GM23338 (cell line): ENCODE results near the gene CLSTN2. TPM values are rescaled to one million over a fixed set of nuclear protein-coding genes. Genes with fewer than 3 reads are reported as not detected.

Experiments used
- ATAC-seq: fragments of 200-7000 bp; cut with Tn5 transposase; 3 replicates; pipeline ENCODE4 v1.9.1; 2020
- DNase-seq: peaks from one replicate; pipeline ENCODE4 v3.0.0-alpha.2; 2015; ENCODE audit warnings: low spot score
- H2AFZ ChIP-seq: fragments of 200-600 bp; sonication (generic); 2 replicates; pipeline ENCODE4 v1.8.0; 2016; ENCODE audit warnings: antibody characterized with exemption, mild to moderate bottlenecking, moderate library complexity
- H3F3A ChIP-seq: fragments of 200-600 bp; sonication (generic); replicated peaks from 2 replicates; pipeline ENCODE4 v1.8.0; 2017; ENCODE audit warnings: antibody characterized with exemption, mixed run types, low read depth
- H3K27ac ChIP-seq: fragments of 200-600 bp; sonication (generic); 2 replicates; pipeline ENCODE4 v1.6.1; 2016; ENCODE audit warnings: low read depth
- H3K27me3 ChIP-seq: fragments of 200-600 bp; sonication (generic); 2 replicates; pipeline ENCODE4 v1.8.0; 2016; ENCODE audit warnings: mild to moderate bottlenecking, mixed run types, moderate library complexity; ENCODE audit not compliant: insufficient read depth
- H3K36me3 ChIP-seq: fragments of 200-600 bp; sonication (generic); 2 replicates; pipeline ENCODE4 v1.8.0; 2016; ENCODE audit warnings: mild to moderate bottlenecking; ENCODE audit not compliant: insufficient read depth
- H3K4me1 ChIP-seq: fragments of 200-600 bp; sonication (generic); 2 replicates; pipeline ENCODE4 v1.8.0; 2016; ENCODE audit warnings: mild to moderate bottlenecking, moderate library complexity; ENCODE audit not compliant: insufficient read depth
- H3K4me2 ChIP-seq: fragments of 200-600 bp; sonication (generic); 2 replicates; pipeline ENCODE4 v1.7.1; 2017; ENCODE audit warnings: mixed run types
- H3K4me3 ChIP-seq: fragments of 200-600 bp; sonication (generic); 2 replicates; pipeline ENCODE4 v1.6.1; 2016; ENCODE audit warnings: mixed run types
- H3K79me2 ChIP-seq: fragments of 200-600 bp; sonication (generic); replicated peaks from 2 replicates; pipeline ENCODE4 v1.8.0; 2017; ENCODE audit warnings: mild to moderate bottlenecking; ENCODE audit not compliant: insufficient read depth
- H3K9me2 ChIP-seq: fragments of 200-600 bp; sonication (generic); 2 replicates; pipeline ENCODE4 v1.8.0; 2017; ENCODE audit not compliant: insufficient read depth
- H4K20me1 ChIP-seq: fragments of 200-600 bp; sonication (generic); replicated peaks from 2 replicates; pipeline ENCODE4 v1.8.0; 2017; ENCODE audit warnings: mild to moderate bottlenecking; ENCODE audit not compliant: insufficient read depth
- H3K27ac Mint-ChIP-seq: 2 replicates; pipeline ENCODE4 v1.8.0; 2020; ENCODE audit warnings: inconsistent platforms, mild to moderate bottlenecking, moderate library complexity, mixed read lengths
- H3K27me3 Mint-ChIP-seq: 3 replicates; pipeline ENCODE4 v1.8.0; 2022; ENCODE audit warnings: low read depth, mild to moderate bottlenecking, moderate library complexity, mixed read lengths, inconsistent platforms; ENCODE audit not compliant: insufficient read depth, poor library complexity
- H3K36me3 Mint-ChIP-seq: 3 replicates; pipeline ENCODE4 v1.8.0; 2021; ENCODE audit warnings: low read depth, mild to moderate bottlenecking, inconsistent platforms, moderate library complexity, mixed read lengths
- H3K4me1 Mint-ChIP-seq: 3 replicates; pipeline ENCODE4 v1.8.0; 2020; ENCODE audit warnings: mild to moderate bottlenecking, inconsistent platforms, mixed read lengths
- H3K4me3 Mint-ChIP-seq: 3 replicates; pipeline ENCODE4 v1.8.0; 2021; ENCODE audit warnings: moderate library complexity, mild to moderate bottlenecking, inconsistent platforms, mixed read lengths
- H3K9me3 Mint-ChIP-seq: 3 replicates; pipeline ENCODE4 v1.8.0; 2020; ENCODE audit warnings: moderate library complexity, mild to moderate bottlenecking, inconsistent platforms, mixed read lengths
- NANOG ChIP-seq: IDR thresholded peaks from 2 replicates; pipeline ENCODE4 v1.6.1; 2016; ENCODE audit warnings: antibody characterized with exemption, borderline replicate concordance
- ZNF331 ChIP-seq: fragments of 250-450 bp; sonication (Bioruptor Pico); IDR thresholded peaks from 2 replicates; pipeline ENCODE4 v1.5.0; 2020; ENCODE audit warnings: low read depth, mild to moderate bottlenecking, moderate library complexity
- polyA plus RNA-seq: library from polyadenylated mRNA; unstranded; fragments of >200 nt; fragmentation: Nextera tagmentation; extraction: Ambion mirVana; gene quantifications from 2 replicates; pipeline ENCODE4 v1.2.1, GENCODE V29; 2016
- total RNA-seq: library from RNA; depleted of rRNA; stranded (reverse); fragments of >200 nt; shearing (Covaris generic); gene quantifications from 2 replicates; pipeline ENCODE4 v1.2.3, GENCODE V29; 2014
- TF ChIP-seq, protein P1 (sequence below): fragments of 250-450 bp; sonication (Bioruptor Pico); IDR thresholded peaks from 2 replicates; pipeline ENCODE4 v1.5.0; 2020; ENCODE audit warnings: mild to moderate bottlenecking, moderate library complexity

CLSTN2 gene
- total and polyA plus RNA-seq, 2 experiments from 2014 or later, result 0.11 to 0.83 TPM

GRCh38 chr3:140448001-140448400 lies 513.0 kb downstream of the CLSTN2 start:
- Mint-ChIP-seq H3K27ac (no peak overlapping the region), H3K9me3 (no peaks in the 10 kb centered on the region), H3K4me1 (no peaks in the 10 kb centered on the region), H3K36me3 (no peaks in the 10 kb centered on the region), H3K27me3 (no peaks in the 10 kb centered on the region), H3K4me3 (no peak overlapping the region)
- Histone ChIP-seq H3K4me3 (no peak overlapping the region), H3K27me3 (no peaks in the 10 kb centered on the region), H3K27ac (no peak overlapping the region), H3K4me2 (no peak overlapping the region), H3K36me3 (no peaks in the 10 kb centered on the region), H3K9me2 (peaks cover 5% of the 10 kb centered on the region; the same call in 1 of the 2 replicates), H3K4me1 (no peaks in the 10 kb centered on the region), H3K79me2 (no peaks in the 10 kb centered on the region), H3F3A (no peaks in the 10 kb centered on the region), H4K20me1 (no peaks in the 10 kb centered on the region), H2AFZ (no peak overlapping the region)
- TF ChIP-seq NANOG (no peak), ZNF331 (CRISPR knock-in tag) (no peak)
- TF ChIP-seq, protein P1, sequence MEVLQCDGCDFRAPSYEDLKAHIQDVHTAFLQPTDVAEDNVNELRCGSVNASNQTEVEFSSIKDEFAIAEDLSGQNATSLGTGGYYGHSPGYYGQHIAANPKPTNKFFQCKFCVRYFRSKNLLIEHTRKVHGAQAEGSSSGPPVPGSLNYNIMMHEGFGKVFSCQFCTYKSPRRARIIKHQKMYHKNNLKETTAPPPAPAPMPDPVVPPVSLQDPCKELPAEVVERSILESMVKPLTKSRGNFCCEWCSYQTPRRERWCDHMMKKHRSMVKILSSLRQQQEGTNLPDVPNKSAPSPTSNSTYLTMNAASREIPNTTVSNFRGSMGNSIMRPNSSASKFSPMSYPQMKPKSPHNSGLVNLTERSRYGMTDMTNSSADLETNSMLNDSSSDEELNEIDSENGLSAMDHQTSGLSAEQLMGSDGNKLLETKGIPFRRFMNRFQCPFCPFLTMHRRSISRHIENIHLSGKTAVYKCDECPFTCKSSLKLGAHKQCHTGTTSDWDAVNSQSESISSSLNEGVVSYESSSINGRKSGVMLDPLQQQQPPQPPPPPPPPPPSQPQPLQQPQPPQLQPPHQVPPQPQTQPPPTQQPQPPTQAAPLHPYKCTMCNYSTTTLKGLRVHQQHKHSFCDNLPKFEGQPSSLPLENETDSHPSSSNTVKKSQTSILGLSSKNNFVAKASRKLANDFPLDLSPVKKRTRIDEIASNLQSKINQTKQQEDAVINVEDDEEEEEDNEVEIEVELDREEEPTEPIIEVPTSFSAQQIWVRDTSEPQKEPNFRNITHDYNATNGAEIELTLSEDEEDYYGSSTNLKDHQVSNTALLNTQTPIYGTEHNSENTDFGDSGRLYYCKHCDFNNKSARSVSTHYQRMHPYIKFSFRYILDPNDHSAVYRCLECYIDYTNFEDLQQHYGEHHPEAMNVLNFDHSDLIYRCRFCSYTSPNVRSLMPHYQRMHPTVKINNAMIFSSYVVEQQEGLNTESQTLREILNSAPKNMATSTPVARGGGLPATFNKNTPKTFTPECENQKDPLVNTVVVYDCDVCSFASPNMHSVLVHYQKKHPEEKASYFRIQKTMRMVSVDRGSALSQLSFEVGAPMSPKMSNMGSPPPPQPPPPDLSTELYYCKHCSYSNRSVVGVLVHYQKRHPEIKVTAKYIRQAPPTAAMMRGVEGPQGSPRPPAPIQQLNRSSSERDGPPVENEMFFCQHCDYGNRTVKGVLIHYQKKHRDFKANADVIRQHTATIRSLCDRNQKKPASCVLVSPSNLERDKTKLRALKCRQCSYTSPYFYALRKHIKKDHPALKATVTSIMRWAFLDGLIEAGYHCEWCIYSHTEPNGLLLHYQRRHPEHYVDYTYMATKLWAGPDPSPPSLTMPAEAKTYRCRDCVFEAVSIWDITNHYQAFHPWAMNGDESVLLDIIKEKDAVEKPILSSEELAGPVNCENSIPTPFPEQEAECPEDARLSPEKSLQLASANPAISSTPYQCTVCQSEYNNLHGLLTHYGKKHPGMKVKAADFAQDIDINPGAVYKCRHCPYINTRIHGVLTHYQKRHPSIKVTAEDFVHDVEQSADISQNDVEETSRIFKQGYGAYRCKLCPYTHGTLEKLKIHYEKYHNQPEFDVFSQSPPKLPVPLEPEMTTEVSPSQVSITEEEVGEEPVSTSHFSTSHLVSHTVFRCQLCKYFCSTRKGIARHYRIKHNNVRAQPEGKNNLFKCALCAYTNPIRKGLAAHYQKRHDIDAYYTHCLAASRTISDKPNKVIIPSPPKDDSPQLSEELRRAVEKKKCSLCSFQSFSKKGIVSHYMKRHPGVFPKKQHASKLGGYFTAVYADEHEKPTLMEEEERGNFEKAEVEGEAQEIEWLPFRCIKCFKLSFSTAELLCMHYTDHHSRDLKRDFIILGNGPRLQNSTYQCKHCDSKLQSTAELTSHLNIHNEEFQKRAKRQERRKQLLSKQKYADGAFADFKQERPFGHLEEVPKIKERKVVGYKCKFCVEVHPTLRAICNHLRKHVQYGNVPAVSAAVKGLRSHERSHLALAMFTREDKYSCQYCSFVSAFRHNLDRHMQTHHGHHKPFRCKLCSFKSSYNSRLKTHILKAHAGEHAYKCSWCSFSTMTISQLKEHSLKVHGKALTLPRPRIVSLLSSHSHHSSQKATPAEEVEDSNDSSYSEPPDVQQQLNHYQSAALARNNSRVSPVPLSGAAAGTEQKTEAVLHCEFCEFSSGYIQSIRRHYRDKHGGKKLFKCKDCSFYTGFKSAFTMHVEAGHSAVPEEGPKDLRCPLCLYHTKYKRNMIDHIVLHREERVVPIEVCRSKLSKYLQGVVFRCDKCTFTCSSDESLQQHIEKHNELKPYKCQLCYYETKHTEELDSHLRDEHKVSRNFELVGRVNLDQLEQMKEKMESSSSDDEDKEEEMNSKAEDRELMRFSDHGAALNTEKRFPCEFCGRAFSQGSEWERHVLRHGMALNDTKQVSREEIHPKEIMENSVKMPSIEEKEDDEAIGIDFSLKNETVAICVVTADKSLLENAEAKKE (CRISPR knock-in tag), result no peak
- ATAC-seq (no peak), DNase-seq (no peak)

- Histone ChIP-seq H3K36me3 (no peaks in the 10 kb centered on the region), H3K4me2 (no peak overlapping the region), H3F3A (no peaks in the 10 kb centered on the region), H2AFZ (no peak overlapping the region), H3K4me3 (no peak overlapping the region), H3K27me3 (no peaks in the 10 kb centered on the region), H3K4me1 (no peaks in the 10 kb centered on the region), H3K79me2 (no peaks in the 10 kb centered on the region), H3K9me2 (peaks cover 10% of the 10 kb centered on the region; the same call in 1 of the 2 replicates), H3K27ac (no peak overlapping the region), H4K20me1 (no peaks in the 10 kb centered on the region)
- Mint-ChIP-seq H3K9me3 (no peaks in the 10 kb centered on the region), H3K36me3 (no peaks in the 10 kb centered on the region), H3K27me3 (no peaks in the 10 kb centered on the region), H3K4me1 (no peaks in the 10 kb centered on the region), H3K27ac (no peak overlapping the region), H3K4me3 (no peak overlapping the region)
- no peak for DNase-seq
- no peak for ATAC-seq
- TF ChIP-seq, protein P1 (CRISPR knock-in tag), result no peak
Observed at GRCh38 chr3:140449413-140450256, 514.6 kb downstream of the CLSTN2 start.
